SK-N-SH (cell line): Measurements from ENCODE around the gene IL22.

Experiments used
- CTCF ChIP-seq: fragments of 200-600 bp; sonication (generic); IDR thresholded peaks from 2 replicates; pipeline ENCODE4 v1.6.1; 2017; ENCODE audit warnings: antibody characterized with exemption, mild to moderate bottlenecking, moderate library complexity
- RAD21 ChIP-seq: IDR thresholded peaks from 2 replicates; pipeline ENCODE4 v1.6.1; 2012; ENCODE audit warnings: mild to moderate bottlenecking, low read length
- SMC3 ChIP-seq: IDR thresholded peaks from 2 replicates; pipeline ENCODE4 v1.6.1; 2012; ENCODE audit warnings: low read depth, low read length, improper control_type of control experiment
- USF2 ChIP-seq: fragments of 150-350 bp; IDR thresholded peaks from 2 replicates; pipeline ENCODE4 v1.6.1; 2017; ENCODE audit warnings: antibody characterized with exemption, low read length, low read depth, borderline replicate concordance
- TF ChIP-seq, protein P1 (sequence below): IDR thresholded peaks from 2 replicates; pipeline ENCODE4 v1.6.1; 2012; ENCODE audit warnings: mild to moderate bottlenecking, low read depth, low read length, moderate library complexity

DNA sequence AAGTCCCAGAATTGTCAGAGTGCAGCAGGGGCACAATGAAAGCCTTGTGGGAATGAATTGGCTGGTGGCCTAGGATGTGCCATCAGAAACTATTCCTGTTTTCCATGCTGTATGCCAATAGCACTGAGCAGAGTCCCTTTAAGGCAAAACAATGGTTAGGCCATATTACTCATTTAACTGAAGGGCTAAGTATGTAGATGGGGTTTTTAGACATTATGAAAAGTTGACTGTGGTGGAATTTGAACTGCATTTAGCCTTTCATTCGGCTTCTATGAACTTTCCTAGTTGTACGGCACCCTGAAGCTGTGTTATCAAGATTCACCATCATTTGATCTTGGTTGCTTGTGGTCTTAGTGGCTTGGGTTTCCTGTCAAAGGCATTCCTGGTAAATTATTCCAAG lies 52.5 kb downstream of the IL22 start:
- TF ChIP-seq USF2: no peak
- no peak for TF ChIP-seq RAD21
- no peak for TF ChIP-seq CTCF
- no peak for TF ChIP-seq SMC3
- TF ChIP-seq, protein P1, sequence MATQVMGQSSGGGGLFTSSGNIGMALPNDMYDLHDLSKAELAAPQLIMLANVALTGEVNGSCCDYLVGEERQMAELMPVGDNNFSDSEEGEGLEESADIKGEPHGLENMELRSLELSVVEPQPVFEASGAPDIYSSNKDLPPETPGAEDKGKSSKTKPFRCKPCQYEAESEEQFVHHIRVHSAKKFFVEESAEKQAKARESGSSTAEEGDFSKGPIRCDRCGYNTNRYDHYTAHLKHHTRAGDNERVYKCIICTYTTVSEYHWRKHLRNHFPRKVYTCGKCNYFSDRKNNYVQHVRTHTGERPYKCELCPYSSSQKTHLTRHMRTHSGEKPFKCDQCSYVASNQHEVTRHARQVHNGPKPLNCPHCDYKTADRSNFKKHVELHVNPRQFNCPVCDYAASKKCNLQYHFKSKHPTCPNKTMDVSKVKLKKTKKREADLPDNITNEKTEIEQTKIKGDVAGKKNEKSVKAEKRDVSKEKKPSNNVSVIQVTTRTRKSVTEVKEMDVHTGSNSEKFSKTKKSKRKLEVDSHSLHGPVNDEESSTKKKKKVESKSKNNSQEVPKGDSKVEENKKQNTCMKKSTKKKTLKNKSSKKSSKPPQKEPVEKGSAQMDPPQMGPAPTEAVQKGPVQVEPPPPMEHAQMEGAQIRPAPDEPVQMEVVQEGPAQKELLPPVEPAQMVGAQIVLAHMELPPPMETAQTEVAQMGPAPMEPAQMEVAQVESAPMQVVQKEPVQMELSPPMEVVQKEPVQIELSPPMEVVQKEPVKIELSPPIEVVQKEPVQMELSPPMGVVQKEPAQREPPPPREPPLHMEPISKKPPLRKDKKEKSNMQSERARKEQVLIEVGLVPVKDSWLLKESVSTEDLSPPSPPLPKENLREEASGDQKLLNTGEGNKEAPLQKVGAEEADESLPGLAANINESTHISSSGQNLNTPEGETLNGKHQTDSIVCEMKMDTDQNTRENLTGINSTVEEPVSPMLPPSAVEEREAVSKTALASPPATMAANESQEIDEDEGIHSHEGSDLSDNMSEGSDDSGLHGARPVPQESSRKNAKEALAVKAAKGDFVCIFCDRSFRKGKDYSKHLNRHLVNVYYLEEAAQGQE: no peak
